Uterus (tissue), 2 donors: ENCODE data around the gene BPGM.

Source experiments
- POLR2A ChIP-seq, 2 donors: fragments of 450-650 bp; IDR thresholded peaks; one replicate each; pipeline ENCODE4 v1.6.1; 2016; ENCODE audit warnings: antibody characterized with exemption in 2 of 2, mild to moderate bottlenecking in 1 of 2, moderate library complexity in 1 of 2
- TF ChIP-seq, protein P1 (sequence below), 4 experiments: fragments of 200-600 bp in 2 of 4; fragments of 450-650 bp in 2 of 4; sonication (generic) in 2 of 4; IDR thresholded peaks; one replicate each; pipeline ENCODE4 v1.5.1; 2016 to 2019; ENCODE audit warnings: antibody characterized with exemption in 4 of 4, mild to moderate bottlenecking in 2 of 4, moderate library complexity in 1 of 4

DNA sequence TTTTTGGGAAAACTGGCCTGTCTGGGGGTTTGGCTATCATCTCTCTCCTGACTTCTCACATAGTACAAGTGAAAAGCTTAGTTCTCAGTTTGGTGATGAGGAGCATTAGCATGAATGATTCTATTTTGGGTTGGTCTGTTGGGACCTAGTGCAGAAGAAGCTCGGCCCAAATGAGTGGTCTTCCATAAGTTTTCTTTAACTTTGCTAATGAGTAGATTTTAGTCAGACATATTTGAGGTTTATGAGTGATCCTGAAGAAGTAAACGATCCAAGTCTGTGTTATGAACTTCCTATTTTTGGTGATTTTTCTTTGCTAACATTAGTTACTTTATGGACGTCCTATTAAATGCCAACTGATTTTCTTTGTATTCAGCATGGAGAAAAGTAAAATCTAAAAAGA is 81.1 kb downstream of the BPGM start:
- TF ChIP-seq, protein P1, sequence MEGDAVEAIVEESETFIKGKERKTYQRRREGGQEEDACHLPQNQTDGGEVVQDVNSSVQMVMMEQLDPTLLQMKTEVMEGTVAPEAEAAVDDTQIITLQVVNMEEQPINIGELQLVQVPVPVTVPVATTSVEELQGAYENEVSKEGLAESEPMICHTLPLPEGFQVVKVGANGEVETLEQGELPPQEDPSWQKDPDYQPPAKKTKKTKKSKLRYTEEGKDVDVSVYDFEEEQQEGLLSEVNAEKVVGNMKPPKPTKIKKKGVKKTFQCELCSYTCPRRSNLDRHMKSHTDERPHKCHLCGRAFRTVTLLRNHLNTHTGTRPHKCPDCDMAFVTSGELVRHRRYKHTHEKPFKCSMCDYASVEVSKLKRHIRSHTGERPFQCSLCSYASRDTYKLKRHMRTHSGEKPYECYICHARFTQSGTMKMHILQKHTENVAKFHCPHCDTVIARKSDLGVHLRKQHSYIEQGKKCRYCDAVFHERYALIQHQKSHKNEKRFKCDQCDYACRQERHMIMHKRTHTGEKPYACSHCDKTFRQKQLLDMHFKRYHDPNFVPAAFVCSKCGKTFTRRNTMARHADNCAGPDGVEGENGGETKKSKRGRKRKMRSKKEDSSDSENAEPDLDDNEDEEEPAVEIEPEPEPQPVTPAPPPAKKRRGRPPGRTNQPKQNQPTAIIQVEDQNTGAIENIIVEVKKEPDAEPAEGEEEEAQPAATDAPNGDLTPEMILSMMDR (IDR thresholded peaks at IDR 0.05), result no peak
- TF ChIP-seq POLR2A (IDR thresholded peaks at IDR 0.05), result no peak
